22Rv1 (cell line): ENCODE measurements around the gene OLIG2.

Source experiments
- H3K27ac ChIP-seq: fragments of 450-650 bp; 2 replicates; pipeline ENCODE4 v1.5.1; 2017
- CTCF ChIP-seq: fragments of 450-650 bp; IDR thresholded peaks from 2 replicates; pipeline ENCODE4 v1.5.1; 2017; ENCODE audit warnings: mild to moderate bottlenecking
- ZFX ChIP-seq: fragments of 450-650 bp; IDR thresholded peaks from 2 replicates; pipeline ENCODE4 v1.6.1; 2017; ENCODE audit warnings: antibody characterized with exemption, borderline replicate concordance

OLIG2 gene

GRCh38 chr21:33041981-33042380, 16.2 kb downstream of the OLIG2 start:
- H3K27ac ChIP-seq, result no peak overlapping the region
- no peak for TF ChIP-seq ZFX
- no peak for TF ChIP-seq CTCF

DNA sequence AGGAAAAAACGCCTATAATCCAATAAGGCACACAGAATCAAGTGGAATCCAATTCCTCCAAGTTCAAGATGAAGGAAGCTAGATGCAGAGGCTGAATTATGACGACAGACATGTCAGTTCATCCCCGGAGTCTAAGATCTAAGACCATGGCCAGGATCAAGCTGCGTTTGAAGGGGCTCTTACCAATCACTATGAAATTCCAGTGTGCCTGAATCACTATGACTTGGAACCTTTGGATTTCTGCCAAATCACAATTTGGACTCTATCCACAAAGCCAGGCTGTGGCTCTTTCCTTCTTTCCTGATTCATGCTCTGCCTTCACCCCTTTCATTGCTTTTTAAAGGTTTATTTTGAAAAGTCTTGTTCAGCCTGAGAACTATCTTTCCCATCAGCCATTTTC, 17.1 kb downstream of the OLIG2 start:
- no peak overlapping the region for H3K27ac ChIP-seq
- TF ChIP-seq CTCF, result no peak
- TF ChIP-seq ZFX, result no peak

DNA sequence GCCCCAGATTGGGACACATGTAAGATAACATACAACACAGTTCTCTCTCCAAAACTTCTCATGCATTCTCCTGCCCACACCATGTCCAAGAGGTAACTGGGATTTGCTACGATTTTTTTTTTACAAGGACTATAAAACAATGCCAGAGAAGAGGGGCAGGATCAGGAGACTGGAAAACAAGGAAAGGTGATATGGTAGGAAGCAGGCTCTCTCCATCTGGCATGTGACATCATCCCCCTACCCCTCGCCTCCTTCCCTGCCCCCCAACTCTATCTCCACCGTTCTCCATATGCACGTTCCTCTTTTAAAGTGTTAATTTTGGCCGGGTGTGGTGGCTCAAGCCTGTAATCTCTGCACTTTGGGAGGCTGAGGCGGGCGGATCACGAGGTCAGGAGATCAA, 20.7 kb downstream of the OLIG2 start:
- TF ChIP-seq CTCF (no peak), ZFX (no peak)
- no peak overlapping the region for H3K27ac ChIP-seq

DNA sequence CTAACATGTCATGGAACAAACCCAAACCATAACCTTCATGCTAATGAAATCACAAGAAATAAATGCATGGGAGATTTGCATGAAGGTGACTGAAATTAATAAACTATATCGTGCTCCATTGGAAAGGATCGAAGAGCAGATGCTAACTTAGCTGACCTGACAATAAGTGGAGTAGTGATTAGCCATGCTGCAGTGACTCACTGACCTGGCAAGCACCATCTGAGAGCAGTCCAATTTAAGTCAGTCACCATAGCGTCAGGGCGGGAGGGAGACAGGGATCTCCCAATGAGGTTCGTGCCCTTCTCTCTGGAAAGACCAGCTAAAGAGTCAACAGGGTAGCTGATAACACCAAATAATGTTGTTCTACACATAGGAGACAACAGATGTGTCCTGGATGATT, 21.5 kb downstream of the OLIG2 start:
- no peak overlapping the region for H3K27ac ChIP-seq
- no peak for TF ChIP-seq CTCF
- TF ChIP-seq ZFX, result no peak

DNA sequence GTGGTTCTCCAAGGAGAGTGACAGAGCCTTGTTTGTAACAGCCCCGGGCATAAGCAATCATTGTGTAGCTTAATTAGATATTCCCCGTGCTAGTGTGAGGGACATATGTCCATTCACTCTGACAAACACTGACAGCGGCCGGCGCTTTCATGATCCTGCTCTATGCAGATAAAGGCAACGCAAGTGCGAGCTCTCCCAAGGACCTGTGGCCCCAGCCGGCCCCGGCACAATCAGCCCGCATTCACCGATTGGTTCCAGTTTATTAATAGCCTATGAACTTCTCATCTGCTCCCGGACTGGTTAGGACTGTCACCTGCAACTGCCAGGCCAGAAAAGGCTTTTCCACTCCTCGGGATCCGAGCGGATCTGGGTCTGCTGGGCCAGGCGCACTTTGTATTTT, 26.2 kb downstream of the OLIG2 start:
- TF ChIP-seq CTCF, result no peak
- no peak for TF ChIP-seq ZFX
- H3K27ac ChIP-seq, result no peak overlapping the region

GRCh38 chr21:33053951-33054350, 28.2 kb downstream of the OLIG2 start:
- H3K27ac ChIP-seq, result no peak overlapping the region
- TF ChIP-seq CTCF (no peak), ZFX (no peak)

GRCh38 chr21:33055991-33056390, 30.3 kb downstream of the OLIG2 start:
- TF ChIP-seq ZFX (no peak), CTCF (no peak)
- no peak overlapping the region for H3K27ac ChIP-seq
